SK-N-MC (cell line): Measurements from ENCODE around the gene FOXL2.

Experiments
- EZH2 ChIP-seq: fragments of 200-600 bp; sonication (generic); IDR thresholded peaks from one replicate; pipeline ENCODE4 v1.6.1; 2017; ENCODE audit warnings: antibody characterized with exemption
- FOXP2 ChIP-seq: optimal IDR thresholded peaks from 2 replicates; pipeline ENCODE3; 2011; ENCODE audit warnings: mild to moderate bottlenecking, moderate library complexity; ENCODE audit not compliant: insufficient read depth; ENCODE audit errors: extremely low read length, control extremely low read depth
- POLR2AphosphoS5 ChIP-seq: IDR thresholded peaks from 2 replicates; pipeline ENCODE4 v1.6.1; 2012; ENCODE audit warnings: mild to moderate bottlenecking, low read depth, low read length, borderline replicate concordance

DNA sequence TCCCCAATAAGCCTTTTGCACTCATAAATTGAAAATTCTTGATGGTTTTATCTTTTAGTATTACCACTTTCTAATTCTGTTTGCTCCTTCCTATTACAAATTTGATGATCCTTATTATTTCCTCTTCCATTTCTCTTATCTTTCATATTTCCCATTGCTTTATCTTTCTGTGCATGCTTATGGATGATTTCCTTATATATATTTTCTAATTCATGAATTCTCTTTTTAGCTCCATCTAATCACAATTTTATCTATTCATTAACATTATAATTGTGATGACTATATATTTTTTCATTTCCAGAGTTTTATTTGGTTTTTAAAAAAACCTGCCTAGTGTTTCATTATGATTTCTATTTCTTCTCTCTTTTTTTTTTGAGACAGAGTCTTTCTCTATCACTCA lies 18.0 kb upstream of the FOXL2 start:
- TF ChIP-seq EZH2, result no peak
- TF ChIP-seq FOXP2, result no peak
- no peak for TF ChIP-seq POLR2AphosphoS5
